G401.6 (cell line): Measurements from ENCODE around the gene SMARCC1.

Source experiments
- FAIRE-seq: peaks from 2 replicates; lab custom pipeline; 2012; peaks lifted over from hg19 to GRCh38; lab: Jason Lieb, UNC

The SMARCC1 gene

GRCh38 chr3:47701388-47701787 lies 80.3 kb downstream of the SMARCC1 start:
- no peak for FAIRE-seq

- peak; percentile 36 for FAIRE-seq
These were observed 89.5 kb downstream of the SMARCC1 start for GRCh38 chr3:47692158-47692557.

- FAIRE-seq, result no peak
These were observed 93.2 kb downstream of the SMARCC1 start for GRCh38 chr3:47688488-47688887.

GRCh38 chr3:47685037-47685436 lies 96.7 kb downstream of the SMARCC1 start:
- no peak for FAIRE-seq

- no peak for FAIRE-seq
These were observed 100.7 kb downstream of the SMARCC1 start for GRCh38 chr3:47681016-47681415.

- no peak for FAIRE-seq
These were observed 103.0 kb downstream of the SMARCC1 start for GRCh38 chr3:47678446-47679338.

GRCh38 chr3:47669026-47669749 lies 112.5 kb downstream of the SMARCC1 start:
- FAIRE-seq, result no peak

- FAIRE-seq, result no peak
These were observed 115.6 kb downstream of the SMARCC1 start for GRCh38 chr3:47666118-47666517.

GRCh38 chr3:47664519-47664918 lies 117.2 kb downstream of the SMARCC1 start:
- peak; percentile 46 for FAIRE-seq

GRCh38 chr3:47663630-47664240 lies 118.0 kb downstream of the SMARCC1 start:
- FAIRE-seq, result no peak

GRCh38 chr3:47661121-47661752 lies 120.5 kb downstream of the SMARCC1 start:
- no peak for FAIRE-seq

- no peak for FAIRE-seq
These were observed 123.2 kb downstream of the SMARCC1 start for GRCh38 chr3:47658444-47658843.

- FAIRE-seq, result no peak
These were observed 129.6 kb downstream of the SMARCC1 start for GRCh38 chr3:47652142-47652541.

GRCh38 chr3:47650294-47650693 lies 131.4 kb downstream of the SMARCC1 start:
- no peak for FAIRE-seq

- no peak for FAIRE-seq
These were observed 134.1 kb downstream of the SMARCC1 start for GRCh38 chr3:47647550-47647949.

GRCh38 chr3:47646362-47646761 lies 135.3 kb downstream of the SMARCC1 start:
- FAIRE-seq, result no peak

GRCh38 chr3:47645551-47645950 lies 136.1 kb downstream of the SMARCC1 start:
- no peak for FAIRE-seq

GRCh38 chr3:47643092-47643491 lies 138.6 kb downstream of the SMARCC1 start:
- FAIRE-seq, result no peak

GRCh38 chr3:47641739-47642138 lies 140.0 kb downstream of the SMARCC1 start:
- FAIRE-seq, result no peak

GRCh38 chr3:47636921-47637320 lies 144.8 kb downstream of the SMARCC1 start:
- FAIRE-seq, result no peak

- FAIRE-seq, result no peak
These were observed 145.5 kb downstream of the SMARCC1 start for GRCh38 chr3:47636225-47636624.

- no peak for FAIRE-seq
These were observed 146.2 kb downstream of the SMARCC1 start for GRCh38 chr3:47635536-47635935.

- no peak for FAIRE-seq
These were observed 146.7 kb downstream of the SMARCC1 start for GRCh38 chr3:47634996-47635395.
